Muscle of leg (tissue), 11 donors: ENCODE results near the gene CCDC92. TPM values are rescaled to one million over a fixed set of nuclear protein-coding genes. Genes with fewer than 3 reads are reported as not detected.
"Not testable (repeated sequence)": the region's sequence is repeated elsewhere in the genome, so short reads cannot be mapped to it uniquely, and the experiment has no call there.

Source experiments
- DNase-seq: peaks from one replicate; pipeline ENCODE4 v3.0.0; 2013
- H3K27ac ChIP-seq: one replicate; pipeline ENCODE4 v1.5.1; 2013; ENCODE audit warnings: mild to moderate bottlenecking, low read length, control low read depth
- H3K27me3 ChIP-seq: one replicate; pipeline ENCODE4 v1.6.1; 2013; ENCODE audit warnings: low read length; ENCODE audit not compliant: control insufficient read depth, insufficient read depth
- H3K36me3 ChIP-seq: one replicate; pipeline ENCODE4 v1.6.1; 2013; ENCODE audit warnings: low read length; ENCODE audit not compliant: control insufficient read depth, insufficient read depth
- H3K4me1 ChIP-seq: one replicate; pipeline ENCODE4 v1.6.1; 2013; ENCODE audit warnings: low read length; ENCODE audit not compliant: control insufficient read depth, insufficient read depth
- H3K4me3 ChIP-seq: one replicate; pipeline ENCODE4 v1.5.1; 2013; ENCODE audit warnings: low read length, control low read depth
- H3K9me3 ChIP-seq: replicated peaks from 2 replicates; pipeline ENCODE4 v1.6.1; 2013; ENCODE audit warnings: low read depth, low read length; ENCODE audit not compliant: control insufficient read depth
- WGBS: methylation state at CpG from one replicate; pipeline ENCODE4 v1.1.5; 2013; ENCODE audit warnings: missing lambda C conversion rate; ENCODE audit not compliant: insufficient coverage; 5-methylcytosine and 5-hydroxymethylcytosine counted together
- polyA plus RNA-seq, 8 donors: library from polyadenylated mRNA; unstranded; fragments of 120-200 nt; gene quantifications; one replicate each; pipeline versions ENCODE4 v1.2.1 to v1.2.3, GENCODE V29; 2013; ENCODE audit warnings: inconsistent platforms in 1 of 8, low replicate concordance in 1 of 8; ENCODE audit not compliant: insufficient read length in 8 of 8, insufficient read depth in 1 of 8
- total RNA-seq: library from RNA; stranded (reverse); fragments of 120-200 nt; gene quantifications from one replicate; pipeline ENCODE4 v1.2.4, GENCODE V29; 2013

Gene CCDC92
- total and polyA plus RNA-seq, 9 donors: 7.4 to 30.9 (median 29.3) TPM

GRCh38 chr12:123950476-123951349 is 21.9 kb downstream of the CCDC92 start:
- Histone ChIP-seq H3K4me3 (no peak overlapping the region), H3K4me1 (peaks cover 25% of the 10 kb centered on the region), H3K27me3 (no peaks in the 10 kb centered on the region), H3K27ac (no peak overlapping the region), H3K9me3 (no peaks in the 10 kb centered on the region), H3K36me3 (no peaks in the 10 kb centered on the region)
- peak; percentile 33 for DNase-seq
- 70% methylated on average over 11 of the region's 15 CpGs for WGBS

GRCh38 chr12:123949770-123950165 is 22.9 kb downstream of the CCDC92 start:
- WGBS: 66% methylated on average over 14 of the region's 15 CpGs
- Histone ChIP-seq H3K27ac (no peak overlapping the region), H3K4me3 (no peak overlapping the region), H3K9me3 (no peaks in the 10 kb centered on the region), H3K4me1 (peaks cover 25% of the 10 kb centered on the region), H3K36me3 (peaks cover 5% of the 10 kb centered on the region), H3K27me3 (no peaks in the 10 kb centered on the region)
- no peak for DNase-seq

GRCh38 chr12:123948796-123949769 is 23.5 kb downstream of the CCDC92 start:
- H3K4me3 ChIP-seq: no peak overlapping the region
- no peaks in the 10 kb centered on the region for H3K27me3 ChIP-seq
- WGBS: 74% methylated on average over 18 of the region's 19 CpGs
- DNase-seq: no peak
- H3K27ac ChIP-seq: peak overlapping the region; percentile 13
- peaks cover 5% of the 10 kb centered on the region for H3K36me3 ChIP-seq
- peaks cover 25% of the 10 kb centered on the region for H3K4me1 ChIP-seq
- H3K9me3 ChIP-seq: no peaks in the 10 kb centered on the region

- DNase-seq: no peak
- no peaks in the 10 kb centered on the region for H3K9me3 ChIP-seq
- H3K4me1 ChIP-seq: peaks cover 25% of the 10 kb centered on the region
- H3K27ac ChIP-seq: peak overlapping the region; percentile 13
- WGBS: 80% methylated on average over 9 of the region's 11 CpGs
- H3K4me3 ChIP-seq: no peak overlapping the region
- peaks cover 9% of the 10 kb centered on the region for H3K36me3 ChIP-seq
- no peaks in the 10 kb centered on the region for H3K27me3 ChIP-seq
These were observed 24.2 kb downstream of the CCDC92 start for GRCh38 chr12:123948401-123948795.

GRCh38 chr12:123947531-123947930 is 25.1 kb downstream of the CCDC92 start:
- not testable (repeated sequence) for H3K27me3 ChIP-seq, H3K27ac ChIP-seq, H3K4me3 ChIP-seq, DNase-seq, H3K9me3 ChIP-seq
- Histone ChIP-seq H3K4me1 (peaks cover 25% of the 10 kb centered on the region), H3K36me3 (peaks cover 18% of the 10 kb centered on the region)
- 87% methylated on average over 3 of the region's 7 CpGs for WGBS

- H3K27ac ChIP-seq, H3K9me3 ChIP-seq, DNase-seq, H3K4me3 ChIP-seq, H3K27me3 ChIP-seq: not testable (repeated sequence)
- WGBS: 85% methylated on average over 24 of the region's 35 CpGs
- Histone ChIP-seq H3K4me1 (peaks cover 25% of the 10 kb centered on the region), H3K36me3 (peaks cover 25% of the 10 kb centered on the region)
These were observed 25.8 kb downstream of the CCDC92 start for GRCh38 chr12:123946516-123947505.

- DNase-seq: no peak
- Histone ChIP-seq H3K27me3 (no peaks in the 10 kb centered on the region), H3K4me1 (peaks cover 25% of the 10 kb centered on the region), H3K4me3 (no peak overlapping the region), H3K36me3 (peaks cover 29% of the 10 kb centered on the region), H3K27ac (no peak overlapping the region), H3K9me3 (no peaks in the 10 kb centered on the region)
- WGBS: 71% methylated on average over 6 of the region's 8 CpGs
These were observed 26.5 kb downstream of the CCDC92 start for GRCh38 chr12:123946152-123946515.

GRCh38 chr12:123945287-123946151 is 27.1 kb downstream of the CCDC92 start:
- Histone ChIP-seq H3K36me3 (peaks cover 31% of the 10 kb centered on the region), H3K4me1 (peaks cover 23% of the 10 kb centered on the region)
- 66% methylated on average over 17 of the region's 25 CpGs for WGBS

GRCh38 chr12:123944696-123945095 is 27.9 kb downstream of the CCDC92 start:
- Histone ChIP-seq H3K36me3 (peaks cover 39% of the 10 kb centered on the region), H3K9me3 (no peaks in the 10 kb centered on the region), H3K4me1 (peaks cover 14% of the 10 kb centered on the region), H3K27ac (no peak overlapping the region), H3K4me3 (no peak overlapping the region), H3K27me3 (no peaks in the 10 kb centered on the region)
- 63% methylated on average over 4 of the region's 10 CpGs for WGBS
- no peak for DNase-seq

More at GRCh38 chr12:123945287-123946151, 27.1 kb downstream of the CCDC92 start:
- H3K27me3 ChIP-seq: no peaks in the 10 kb centered on the region
- H3K4me3 ChIP-seq: no peak overlapping the region
- H3K9me3 ChIP-seq: no peaks in the 10 kb centered on the region
- no peak for DNase-seq
- H3K27ac ChIP-seq: no peak overlapping the region
